ENCODE data around the gene RANBP9.

- no peak for TF ChIP-seq POLR2A (IDR thresholded peaks at IDR 0.05)
- no peak for TF ChIP-seq CTCF (IDR thresholded peaks at IDR 0.05 in 4 of 5, conservative IDR thresholded peaks at IDR 0.05 in 1 of 5)
These were observed 40.0 kb downstream of the RANBP9 start for GRCh38 chr6:13671548-13672127.

Measured in gastrocnemius medialis (tissue), 4 donors.